ENCODE results near the gene CD19.
"Not testable (repeated sequence)": the region's sequence is repeated elsewhere in the genome, so short reads cannot be mapped to it uniquely, and the experiment has no call there.

The CD19 gene

GRCh38 chr16:28937222-28937876 lies 5.6 kb downstream of the CD19 start:
- Histone ChIP-seq H3K36me3 (ENCODE audit: control insufficient read depth, insufficient read depth, low read length) (no peaks in the 10 kb centered on the region), H3K9me3 (ENCODE audit: control insufficient read depth, insufficient read depth, low read length) (no peaks in the 10 kb centered on the region), H3K4me1 (ENCODE audit: control insufficient read depth, insufficient read depth, low read length) (peaks cover 4% of the 10 kb centered on the region; the same call in 1 of the 2 replicates), H3K27me3 (ENCODE audit: control insufficient read depth, insufficient read depth, low read length) (no peaks in the 10 kb centered on the region), H3K27ac (ENCODE audit: low read depth, low read length) (no peak overlapping the region), H3K4me3 (ENCODE audit: low read depth, low read length) (no peak overlapping the region), H3K9ac (ENCODE audit: low read depth, low read length) (no peak overlapping the region)

- Histone ChIP-seq H3K9me3 (ENCODE audit: control insufficient read depth, insufficient read depth, low read length) (no peaks in the 10 kb centered on the region), H3K36me3 (ENCODE audit: control insufficient read depth, insufficient read depth, low read length) (no peaks in the 10 kb centered on the region), H3K27ac (ENCODE audit: low read depth, low read length) (no peak overlapping the region), H3K4me1 (ENCODE audit: control insufficient read depth, insufficient read depth, low read length) (peaks cover 4% of the 10 kb centered on the region; the same call in 1 of the 2 replicates), H3K9ac (ENCODE audit: low read depth, low read length) (no peak overlapping the region), H3K4me3 (ENCODE audit: low read depth, low read length) (no peak overlapping the region), H3K27me3 (ENCODE audit: control insufficient read depth, insufficient read depth, low read length) (no peaks in the 10 kb centered on the region)
Observed at GRCh38 chr16:28938721-28939120, 7.0 kb downstream of the CD19 start.

DNA sequence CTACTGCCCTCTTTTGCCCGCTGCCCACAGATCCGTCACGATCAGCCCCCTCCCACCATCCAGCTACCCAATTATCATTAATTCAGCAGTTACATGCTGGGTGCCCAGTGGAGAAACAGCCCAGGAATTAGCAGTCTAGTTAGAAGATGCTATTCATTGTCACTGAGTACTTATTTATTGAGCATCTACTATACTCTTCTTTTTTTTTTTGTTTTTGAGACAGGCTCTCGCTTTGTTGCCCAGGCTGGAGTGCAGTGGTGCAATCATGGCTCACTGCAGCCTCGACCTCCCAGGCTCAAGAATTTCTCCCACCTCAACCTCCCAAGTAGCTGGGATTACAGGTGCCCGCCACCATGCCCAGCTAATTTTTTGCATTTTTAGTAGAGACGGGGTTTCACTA lies 8.1 kb downstream of the CD19 start:
- H3K27me3 ChIP-seq (ENCODE audit: control insufficient read depth, insufficient read depth, low read length); H3K27ac ChIP-seq (ENCODE audit: low read depth, low read length); H3K4me3 ChIP-seq (ENCODE audit: low read depth, low read length); H3K9ac ChIP-seq (ENCODE audit: low read depth, low read length); H3K9me3 ChIP-seq (ENCODE audit: control insufficient read depth, insufficient read depth, low read length); H3K36me3 ChIP-seq (ENCODE audit: control insufficient read depth, insufficient read depth, low read length); H3K4me1 ChIP-seq (ENCODE audit: control insufficient read depth, insufficient read depth, low read length): not testable (repeated sequence)

- Histone ChIP-seq H3K4me3 (ENCODE audit: low read depth, low read length) (no peak overlapping the region), H3K9me3 (ENCODE audit: control insufficient read depth, insufficient read depth, low read length) (no peaks in the 10 kb centered on the region), H3K27ac (ENCODE audit: low read depth, low read length) (no peak overlapping the region), H3K9ac (ENCODE audit: low read depth, low read length) (no peak overlapping the region), H3K36me3 (ENCODE audit: control insufficient read depth, insufficient read depth, low read length) (no peaks in the 10 kb centered on the region), H3K27me3 (ENCODE audit: control insufficient read depth, insufficient read depth, low read length) (no peaks in the 10 kb centered on the region), H3K4me1 (ENCODE audit: control insufficient read depth, insufficient read depth, low read length) (peaks cover 3% of the 10 kb centered on the region; the same call in 1 of the 2 replicates)
Observed at GRCh38 chr16:28943281-28943680, 11.5 kb downstream of the CD19 start.

DNA sequence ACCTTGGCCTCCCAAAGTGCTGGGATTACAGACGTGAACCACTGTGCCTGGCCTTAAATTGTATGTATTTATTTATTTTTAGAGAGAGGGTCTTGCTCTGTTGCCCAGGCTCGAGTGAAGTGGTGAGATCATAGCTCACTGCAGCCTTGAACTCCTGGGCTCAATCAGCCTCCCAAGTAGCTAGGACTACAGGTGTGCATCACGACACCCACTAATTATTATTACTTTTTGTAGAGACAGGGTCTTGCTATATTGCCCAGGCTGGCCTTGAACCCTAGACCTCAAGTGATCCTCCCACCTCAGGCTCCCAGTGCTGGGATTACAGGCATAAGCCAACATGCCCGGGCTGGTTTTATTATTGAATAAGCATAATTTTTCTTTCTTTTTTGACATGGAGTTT lies 14.9 kb downstream of the CD19 start:
- Histone ChIP-seq H3K9me3 (ENCODE audit: control insufficient read depth, insufficient read depth, low read length) (no peaks in the 10 kb centered on the region), H3K9ac (ENCODE audit: low read depth, low read length) (no peak overlapping the region), H3K36me3 (ENCODE audit: control insufficient read depth, insufficient read depth, low read length) (no peaks in the 10 kb centered on the region), H3K4me1 (ENCODE audit: control insufficient read depth, insufficient read depth, low read length) (peaks cover 3% of the 10 kb centered on the region; the same call in 1 of the 2 replicates), H3K27me3 (ENCODE audit: control insufficient read depth, insufficient read depth, low read length) (no peaks in the 10 kb centered on the region), H3K4me3 (ENCODE audit: low read depth, low read length) (no peak overlapping the region), H3K27ac (ENCODE audit: low read depth, low read length) (no peak overlapping the region)

DNA sequence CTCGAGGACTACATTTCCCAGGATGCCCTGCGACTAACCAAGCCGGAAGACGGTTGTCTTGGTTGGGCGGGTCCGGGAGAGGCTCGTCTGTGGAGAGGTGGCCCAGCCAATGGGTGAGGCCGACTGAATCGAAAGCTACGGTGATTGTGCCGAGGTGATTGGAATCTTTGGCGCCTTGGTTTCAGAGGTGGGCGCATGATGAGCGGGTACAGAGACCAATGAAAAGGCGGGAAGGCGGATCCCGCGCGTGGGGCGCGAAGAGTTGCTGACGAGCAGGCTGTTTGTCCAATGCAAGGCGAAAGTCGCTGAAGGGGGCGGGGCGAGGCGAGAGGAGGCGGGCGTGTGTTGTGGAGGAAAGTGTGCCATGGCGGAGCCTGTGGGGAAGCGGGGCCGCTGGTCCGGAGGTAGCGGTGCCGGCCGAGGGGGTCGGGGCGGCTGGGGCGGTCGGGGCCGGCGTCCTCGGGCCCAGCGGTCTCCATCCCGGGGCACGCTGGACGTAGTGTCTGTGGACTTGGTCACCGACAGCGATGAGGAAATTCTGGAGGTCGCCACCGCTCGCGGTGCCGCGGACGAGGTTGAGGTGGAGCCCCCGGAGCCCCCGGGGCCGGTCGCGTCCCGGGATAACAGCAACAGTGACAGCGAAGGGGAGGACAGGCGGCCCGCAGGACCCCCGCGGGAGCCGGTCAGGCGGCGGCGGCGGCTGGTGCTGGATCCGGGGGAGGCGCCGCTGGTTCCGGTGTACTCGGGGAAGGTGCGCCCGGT lies 19.1 kb downstream of the CD19 start, which contains the start of gene NFATC2IP:
Gene NFATC2IP (plus strand): TSS at position 290 of the 762 bp plus-strand sequence. CDS start 75 bp downstream, at position 365.
- H3K9me3 ChIP-seq (ENCODE audit: control insufficient read depth, insufficient read depth, low read length), result no peaks in the 10 kb centered on the region
- no peaks in the 10 kb centered on the region for H3K4me1 ChIP-seq (ENCODE audit: control insufficient read depth, insufficient read depth, low read length)
- H3K9ac ChIP-seq (ENCODE audit: low read depth, low read length), result peak within 1 kb of the TSS; percentile 72
- H3K27ac ChIP-seq (ENCODE audit: low read depth, low read length), result peak within 1 kb of the TSS; percentile 81
- H3K27me3 ChIP-seq (ENCODE audit: control insufficient read depth, insufficient read depth, low read length), result no peaks in the 10 kb centered on the region
- H3K36me3 ChIP-seq (ENCODE audit: control insufficient read depth, insufficient read depth, low read length), result peaks cover 38% of the 10 kb centered on the region
- H3K4me3 ChIP-seq (ENCODE audit: low read depth, low read length), result peak within 1 kb of the TSS; percentile 74

DNA sequence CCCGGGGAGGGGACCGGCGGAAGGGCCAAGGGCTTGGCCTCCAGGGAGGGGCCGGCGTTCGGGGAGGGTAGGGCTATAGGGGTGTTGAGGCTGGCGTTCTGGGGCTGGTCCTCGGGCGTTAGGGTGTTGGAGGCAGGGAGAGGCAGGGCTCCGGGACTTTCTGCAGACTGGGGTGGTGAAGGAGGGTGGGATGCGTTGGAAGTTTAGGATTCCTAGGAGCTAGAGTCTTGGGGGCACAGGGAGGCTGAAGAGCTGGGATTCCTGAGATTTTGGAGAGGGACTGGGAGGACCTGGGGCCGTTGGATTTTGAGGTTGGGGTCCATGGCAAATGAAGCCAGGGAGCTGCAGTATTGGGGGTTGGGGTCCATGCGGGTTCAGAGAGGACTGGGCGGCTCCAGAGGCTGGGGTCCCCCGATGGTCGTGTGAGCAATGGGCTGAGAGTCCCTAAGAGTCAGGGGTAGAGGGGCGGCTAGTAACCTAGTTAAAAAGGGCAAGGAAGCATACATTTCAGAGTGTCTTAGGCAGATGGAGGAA lies 19.7 kb downstream of the CD19 start:
- H3K27ac ChIP-seq (ENCODE audit: low read depth, low read length), result peak overlapping the region; percentile 81
- peak overlapping the region; percentile 74 for H3K4me3 ChIP-seq (ENCODE audit: low read depth, low read length)
- H3K4me1 ChIP-seq (ENCODE audit: control insufficient read depth, insufficient read depth, low read length), result no peaks in the 10 kb centered on the region
- no peaks in the 10 kb centered on the region for H3K9me3 ChIP-seq (ENCODE audit: control insufficient read depth, insufficient read depth, low read length)
- no peaks in the 10 kb centered on the region for H3K27me3 ChIP-seq (ENCODE audit: control insufficient read depth, insufficient read depth, low read length)
- H3K9ac ChIP-seq (ENCODE audit: low read depth, low read length), result peak overlapping the region; percentile 72
- peaks cover 44% of the 10 kb centered on the region for H3K36me3 ChIP-seq (ENCODE audit: control insufficient read depth, insufficient read depth, low read length)

DNA sequence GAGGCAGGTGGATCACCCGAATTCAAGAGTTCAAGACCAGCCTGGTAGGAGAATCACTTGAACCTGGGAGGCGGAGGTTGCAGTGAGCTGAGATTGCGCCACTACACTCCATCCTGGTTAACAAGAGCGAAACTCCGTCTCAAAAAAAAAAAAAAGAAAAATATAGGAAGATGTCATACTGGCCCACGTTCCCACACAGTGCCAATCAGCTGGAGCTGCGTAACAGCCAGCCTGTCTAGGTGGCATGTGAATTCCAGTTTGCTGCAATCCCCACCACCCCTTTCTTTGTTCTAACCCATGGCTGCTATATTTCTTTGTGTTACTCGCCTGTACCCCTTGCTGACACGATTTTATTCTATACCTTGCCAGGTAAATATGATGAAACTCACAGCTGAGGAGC lies 26.4 kb downstream of the CD19 start:
- Histone ChIP-seq H3K9me3 (ENCODE audit: control insufficient read depth, insufficient read depth, low read length) (no peaks in the 10 kb centered on the region), H3K4me3 (ENCODE audit: low read depth, low read length) (no peak overlapping the region), H3K4me1 (ENCODE audit: control insufficient read depth, insufficient read depth, low read length) (no peaks in the 10 kb centered on the region), H3K36me3 (ENCODE audit: control insufficient read depth, insufficient read depth, low read length) (peaks cover 89% of the 10 kb centered on the region), H3K27me3 (ENCODE audit: control insufficient read depth, insufficient read depth, low read length) (no peaks in the 10 kb centered on the region), H3K27ac (ENCODE audit: low read depth, low read length) (no peak overlapping the region), H3K9ac (ENCODE audit: low read depth, low read length) (no peak overlapping the region)

GRCh38 chr16:28958836-28959235 lies 27.1 kb downstream of the CD19 start:
- H3K27me3 ChIP-seq (ENCODE audit: control insufficient read depth, insufficient read depth, low read length), result no peaks in the 10 kb centered on the region
- H3K4me3 ChIP-seq (ENCODE audit: low read depth, low read length), result no peak overlapping the region
- no peak overlapping the region for H3K9ac ChIP-seq (ENCODE audit: low read depth, low read length)
- H3K4me1 ChIP-seq (ENCODE audit: control insufficient read depth, insufficient read depth, low read length), result no peaks in the 10 kb centered on the region
- no peak overlapping the region for H3K27ac ChIP-seq (ENCODE audit: low read depth, low read length)
- H3K9me3 ChIP-seq (ENCODE audit: control insufficient read depth, insufficient read depth, low read length), result no peaks in the 10 kb centered on the region
- H3K36me3 ChIP-seq (ENCODE audit: control insufficient read depth, insufficient read depth, low read length), result peaks cover 89% of the 10 kb centered on the region

DNA sequence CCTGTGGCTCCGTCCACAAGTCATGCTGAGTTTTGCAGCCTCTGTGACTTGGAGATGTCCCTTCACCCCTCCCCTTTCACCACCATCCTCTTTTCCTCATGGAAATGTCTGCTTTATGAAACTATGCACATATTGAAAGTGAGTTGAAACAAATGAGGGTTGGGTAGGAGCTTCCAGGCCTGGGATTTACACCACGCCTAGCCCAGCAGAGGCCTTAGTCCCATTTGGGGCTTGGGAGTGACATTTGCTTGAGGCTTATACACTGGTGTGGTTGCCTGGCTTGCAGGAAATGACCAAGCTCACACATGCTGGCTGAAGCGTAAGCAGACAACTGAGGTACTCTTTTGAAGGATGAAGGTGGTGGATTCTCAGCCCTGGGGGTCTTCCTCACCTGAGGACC lies 32.3 kb downstream of the CD19 start:
- Histone ChIP-seq H3K9me3 (ENCODE audit: control insufficient read depth, insufficient read depth, low read length) (no peaks in the 10 kb centered on the region), H3K9ac (ENCODE audit: low read depth, low read length) (no peak overlapping the region), H3K4me3 (ENCODE audit: low read depth, low read length) (no peak overlapping the region), H3K36me3 (ENCODE audit: control insufficient read depth, insufficient read depth, low read length) (peaks cover 54% of the 10 kb centered on the region), H3K27me3 (ENCODE audit: control insufficient read depth, insufficient read depth, low read length) (no peaks in the 10 kb centered on the region), H3K4me1 (ENCODE audit: control insufficient read depth, insufficient read depth, low read length) (no peaks in the 10 kb centered on the region), H3K27ac (ENCODE audit: low read depth, low read length) (no peak overlapping the region)

GRCh38 chr16:28964496-28964895 lies 32.7 kb downstream of the CD19 start:
- Histone ChIP-seq H3K27ac (ENCODE audit: low read depth, low read length) (no peak overlapping the region), H3K9ac (ENCODE audit: low read depth, low read length) (no peak overlapping the region), H3K27me3 (ENCODE audit: control insufficient read depth, insufficient read depth, low read length) (no peaks in the 10 kb centered on the region), H3K4me1 (ENCODE audit: control insufficient read depth, insufficient read depth, low read length) (no peaks in the 10 kb centered on the region), H3K9me3 (ENCODE audit: control insufficient read depth, insufficient read depth, low read length) (no peaks in the 10 kb centered on the region), H3K4me3 (ENCODE audit: low read depth, low read length) (no peak overlapping the region), H3K36me3 (ENCODE audit: control insufficient read depth, insufficient read depth, low read length) (peaks cover 50% of the 10 kb centered on the region)

Measured in HUES48 (cell line).